ENCODE measurements around the gene SH3RF3. TPM values are rescaled to one million over a fixed set of nuclear protein-coding genes. Genes with fewer than 3 reads are reported as not detected.

The SH3RF3 gene
- total and polyA plus RNA-seq, 2 of the 13 experiments (the other 11 are each of a cell fraction or from before 2014, with no cell fraction given): 0.04 TPM; not detected in 1

DNA sequence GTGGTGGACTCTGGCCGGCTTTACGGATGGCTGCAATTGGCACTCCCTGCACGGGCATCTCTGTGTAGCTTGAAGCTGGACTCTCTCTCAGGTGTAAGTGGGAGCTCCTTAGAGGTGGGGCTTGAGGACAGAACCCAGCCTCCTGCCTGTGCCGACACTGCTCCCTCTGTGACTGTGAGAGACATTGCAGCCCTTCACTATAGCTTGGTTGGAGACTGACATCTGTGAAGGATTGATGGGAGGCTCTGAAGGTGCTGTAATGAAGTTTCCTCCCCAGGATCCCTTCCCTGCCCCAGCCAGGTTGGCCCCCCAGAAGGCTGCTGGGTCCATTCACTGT lies 166.7 kb downstream of the SH3RF3 start (continued):
- no peak for TF ChIP-seq ZNF18 (CRISPR knock-in tag; IDR thresholded peaks at IDR 0.05; ENCODE audit: insufficient replicate concordance)
- no peak for TF ChIP-seq ZNF687 (CRISPR knock-in tag; IDR thresholded peaks at IDR 0.05)

- Histone ChIP-seq H3K9ac (ENCODE audit: insufficient read depth, low read depth, low read length) (no peak overlapping the region), H3K4me3 (replicated peaks in 1 of 3; ENCODE audit: insufficient read depth in 1 of 3, low read depth in 2 of 3, low read length in 3 of 3) (no peak overlapping the region), H3K4me2 (ENCODE audit: low read depth, low read length) (no peak overlapping the region), H3K27me3 (ENCODE audit: control insufficient read depth in 1 of 2, insufficient read depth in 2 of 2, low read length in 2 of 2) (peaks cover 2 to 4% of the 10 kb centered on the region in 2 experiments; a peak in 1 of 5 replicates), H2AFZ (ENCODE audit: low read length) (no peak overlapping the region), H3K79me2 (ENCODE audit: insufficient read depth, low read length) (no peaks in the 10 kb centered on the region), H3K27ac (ENCODE audit: extremely low read length, insufficient read depth, low read length) (no peak overlapping the region), H4K20me1 (ENCODE audit: insufficient read depth, low read length) (no peaks in the 10 kb centered on the region), H3K4me1 (ENCODE audit: insufficient read depth, low read length) (no peaks in the 10 kb centered on the region), H3K36me3 (replicated peaks in 1 of 2; ENCODE audit: control insufficient read depth in 1 of 2, insufficient read depth in 2 of 2, low read length in 2 of 2) (no peaks in the 10 kb centered on the region), H3K9me3 (ENCODE audit: low read length) (no peaks in the 10 kb centered on the region)
- POLR2A ChIA-PET: no interaction called here
- BruUV-seq (replicated peaks): no TSS peak
- in situ Hi-C loops (cut with HindIII; ENCODE audit: extremely low pct_ligation_motif_present, low pct_unique_long_range_greater_than_20kb): no loop called here
- intact Hi-C loops (cut with micrococcal nuclease; ENCODE audit: unreplicated experiment): no loop called here
- WGBS (ENCODE audit: low lambda C conversion rate): 24% methylated on average over 10 of the region's 11 CpGs
- no peak for ATAC-seq
- CTCF ChIA-PET (ENCODE audit: low intra/inter-chr PET ratio, low total read pairs): no interaction called here
- DNase-seq (ENCODE audit: low spot score): no peak
- no peak for FAIRE-seq
- TF ChIP-seq SIN3B (IDR thresholded peaks at IDR 0.05; ENCODE audit: low read length): no peak
- TF ChIP-seq SP1 (IDR thresholded peaks at IDR 0.05): no peak
- no peak for TF ChIP-seq SP1 (CRISPR knock-in tag; IDR thresholded peaks at IDR 0.05)
- no peak for TF ChIP-seq SOX5 (CRISPR knock-in tag; IDR thresholded peaks at IDR 0.05; ENCODE audit: borderline replicate concordance)
- TF ChIP-seq ZFAT (CRISPR knock-in tag; conservative IDR thresholded peaks at IDR 0.05): no peak
- TF ChIP-seq TBP (CRISPR knock-in tag; IDR thresholded peaks at IDR 0.05): no peak
- no peak for TF ChIP-seq ZNF24 (IDR thresholded peaks at IDR 0.05)
- TF ChIP-seq ZNF678 (CRISPR knock-in tag; IDR thresholded peaks at IDR 0.05): no peak
- TF ChIP-seq KLF13 (CRISPR knock-in tag; IDR thresholded peaks at IDR 0.05): no peak
- no peak for TF ChIP-seq CCAR2 (optimal IDR thresholded peaks at IDR 0.05; ENCODE audit: low read depth, low read length)
- TF ChIP-seq, protein P1, sequence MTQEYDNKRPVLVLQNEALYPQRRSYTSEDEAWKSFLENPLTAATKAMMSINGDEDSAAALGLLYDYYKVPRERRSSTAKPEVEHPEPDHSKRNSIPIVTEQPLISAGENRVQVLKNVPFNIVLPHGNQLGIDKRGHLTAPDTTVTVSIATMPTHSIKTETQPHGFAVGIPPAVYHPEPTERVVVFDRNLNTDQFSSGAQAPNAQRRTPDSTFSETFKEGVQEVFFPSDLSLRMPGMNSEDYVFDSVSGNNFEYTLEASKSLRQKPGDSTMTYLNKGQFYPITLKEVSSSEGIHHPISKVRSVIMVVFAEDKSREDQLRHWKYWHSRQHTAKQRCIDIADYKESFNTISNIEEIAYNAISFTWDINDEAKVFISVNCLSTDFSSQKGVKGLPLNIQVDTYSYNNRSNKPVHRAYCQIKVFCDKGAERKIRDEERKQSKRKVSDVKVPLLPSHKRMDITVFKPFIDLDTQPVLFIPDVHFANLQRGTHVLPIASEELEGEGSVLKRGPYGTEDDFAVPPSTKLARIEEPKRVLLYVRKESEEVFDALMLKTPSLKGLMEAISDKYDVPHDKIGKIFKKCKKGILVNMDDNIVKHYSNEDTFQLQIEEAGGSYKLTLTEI (CRISPR knock-in tag; conservative IDR thresholded peaks at IDR 0.05): no peak
- TF ChIP-seq RFXANK (CRISPR knock-in tag; IDR thresholded peaks at IDR 0.05): no peak
- TF ChIP-seq TCF7L2 (IDR thresholded peaks at IDR 0.05; ENCODE audit: low read depth, low read length): no peak
- TF ChIP-seq ZNF501 (CRISPR knock-in tag; IDR thresholded peaks at IDR 0.05): no peak
These were observed 168.8 kb downstream of the SH3RF3 start for GRCh38 chr2:109297566-109298490.
